Measurements from ENCODE around the gene RRP15. TPM values are rescaled to one million over a fixed set of nuclear protein-coding genes. Genes with fewer than 3 reads are reported as not detected.
A peak's percentile ranks its signal among the peaks of the same experiment; 100 is the strongest.

The RRP15 gene
- total and polyA plus RNA-seq, 2 donors (not counting 1 experiment from before 2014, with no cell fraction given), result 6.9 to 8.6 TPM

DNA sequence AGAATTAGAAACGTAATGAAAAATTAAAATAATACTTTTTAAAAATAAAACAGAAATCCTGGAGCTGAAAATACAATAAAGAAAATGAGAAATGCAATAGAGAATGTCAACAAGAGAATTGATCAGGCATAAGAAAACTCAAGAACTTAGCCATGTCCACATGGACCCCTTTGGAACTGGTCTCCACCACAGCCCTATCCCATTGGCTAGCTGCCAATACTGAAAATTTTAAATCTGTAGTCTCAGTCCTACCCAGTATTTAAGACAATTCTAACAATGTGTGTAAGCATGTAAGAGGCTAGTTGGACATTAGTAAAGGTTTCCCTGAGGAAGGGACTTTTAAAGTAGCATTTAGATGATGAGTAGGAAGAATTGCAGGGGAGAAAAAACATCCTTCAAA lies 25.8 kb upstream of the RRP15 start:
- H3K4me2 ChIP-seq (ENCODE audit: extremely low read depth, insufficient read depth, low read length), result no peak overlapping the region
- no peaks in the 10 kb centered on the region for H3K36me3 ChIP-seq (ENCODE audit: control insufficient read depth, insufficient read depth, low read length)
- no peaks in the 10 kb centered on the region for H4K20me1 ChIP-seq (ENCODE audit: control insufficient read depth, extremely low read depth, insufficient read depth, low read length)
- no peak overlapping the region for H2AFZ ChIP-seq (ENCODE audit: low read length)
- TF ChIP-seq EZH2 (IDR thresholded peaks at IDR 0.05; ENCODE audit: low read length, missing control alignments), result no peak
- TF ChIP-seq, protein P1, sequence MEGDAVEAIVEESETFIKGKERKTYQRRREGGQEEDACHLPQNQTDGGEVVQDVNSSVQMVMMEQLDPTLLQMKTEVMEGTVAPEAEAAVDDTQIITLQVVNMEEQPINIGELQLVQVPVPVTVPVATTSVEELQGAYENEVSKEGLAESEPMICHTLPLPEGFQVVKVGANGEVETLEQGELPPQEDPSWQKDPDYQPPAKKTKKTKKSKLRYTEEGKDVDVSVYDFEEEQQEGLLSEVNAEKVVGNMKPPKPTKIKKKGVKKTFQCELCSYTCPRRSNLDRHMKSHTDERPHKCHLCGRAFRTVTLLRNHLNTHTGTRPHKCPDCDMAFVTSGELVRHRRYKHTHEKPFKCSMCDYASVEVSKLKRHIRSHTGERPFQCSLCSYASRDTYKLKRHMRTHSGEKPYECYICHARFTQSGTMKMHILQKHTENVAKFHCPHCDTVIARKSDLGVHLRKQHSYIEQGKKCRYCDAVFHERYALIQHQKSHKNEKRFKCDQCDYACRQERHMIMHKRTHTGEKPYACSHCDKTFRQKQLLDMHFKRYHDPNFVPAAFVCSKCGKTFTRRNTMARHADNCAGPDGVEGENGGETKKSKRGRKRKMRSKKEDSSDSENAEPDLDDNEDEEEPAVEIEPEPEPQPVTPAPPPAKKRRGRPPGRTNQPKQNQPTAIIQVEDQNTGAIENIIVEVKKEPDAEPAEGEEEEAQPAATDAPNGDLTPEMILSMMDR (conservative IDR thresholded peaks at IDR 0.05 in 1 of 2, IDR thresholded peaks at IDR 0.05 in 1 of 2; ENCODE audit: low read depth in 1 of 2, low read length in 2 of 2), result no peak
- no peaks in the 10 kb centered on the region for H3K4me1 ChIP-seq (ENCODE audit: control insufficient read depth, extremely low read depth, insufficient read depth, low read length)
- H3K4me3 ChIP-seq (replicated peaks in 1 of 4; ENCODE audit: control extremely low read depth in 1 of 4, insufficient read depth in 1 of 4, low read depth in 3 of 4, low read length in 4 of 4), result no peak overlapping the region
- H3K79me2 ChIP-seq (ENCODE audit: control insufficient read depth, insufficient read depth, low read length), result no peaks in the 10 kb centered on the region
- no peaks in the 10 kb centered on the region for H3K9me3 ChIP-seq (ENCODE audit: control insufficient read depth, insufficient read depth, low read depth, low read length)
- no peak overlapping the region for H3K9ac ChIP-seq (ENCODE audit: insufficient read depth, low read length)
- no peak overlapping the region for H3K27ac ChIP-seq (ENCODE audit: insufficient read depth, low read length)
- H3K27me3 ChIP-seq (ENCODE audit: control insufficient read depth, insufficient read depth, low read length), result no peaks in the 10 kb centered on the region
- no peak for DNase-seq (ENCODE audit: low read depth in 2 of 2)

DNA sequence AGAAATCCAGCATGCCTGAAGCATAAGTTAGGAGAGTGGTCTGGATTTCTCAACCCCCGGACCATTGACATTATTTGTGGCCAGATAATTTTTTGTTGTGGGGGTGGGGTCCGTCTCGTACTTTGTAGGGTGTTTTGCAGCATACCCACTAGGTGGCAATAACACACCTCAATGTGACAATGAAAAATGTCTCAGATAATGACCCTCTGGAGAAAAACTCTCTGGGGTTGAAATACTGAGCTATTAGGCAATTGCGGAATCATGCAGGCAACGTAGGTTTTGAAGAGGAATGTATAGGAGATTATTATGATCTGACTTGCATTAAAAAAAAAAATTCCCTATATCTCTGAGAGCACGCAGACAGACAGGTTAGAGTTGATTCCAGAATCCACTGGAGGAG lies 25.3 kb upstream of the RRP15 start:
- no peak for TF ChIP-seq EZH2 (IDR thresholded peaks at IDR 0.05; ENCODE audit: low read length, missing control alignments)
- TF ChIP-seq, protein P1 (conservative IDR thresholded peaks at IDR 0.05 in 1 of 2, IDR thresholded peaks at IDR 0.05 in 1 of 2; ENCODE audit: low read depth in 1 of 2, low read length in 2 of 2), result no peak
- no peak overlapping the region for H3K9ac ChIP-seq (ENCODE audit: insufficient read depth, low read length)
- H4K20me1 ChIP-seq (ENCODE audit: control insufficient read depth, extremely low read depth, insufficient read depth, low read length), result no peaks in the 10 kb centered on the region
- peak in 1 of 2 donors; percentile 3 for DNase-seq (ENCODE audit: low read depth in 2 of 2)
- no peaks in the 10 kb centered on the region for H3K79me2 ChIP-seq (ENCODE audit: control insufficient read depth, insufficient read depth, low read length)
- no peak overlapping the region for H3K4me3 ChIP-seq (replicated peaks in 1 of 4; ENCODE audit: control extremely low read depth in 1 of 4, insufficient read depth in 1 of 4, low read depth in 3 of 4, low read length in 4 of 4)
- no peak overlapping the region for H3K4me2 ChIP-seq (ENCODE audit: extremely low read depth, insufficient read depth, low read length)
- no peaks in the 10 kb centered on the region for H3K36me3 ChIP-seq (ENCODE audit: control insufficient read depth, insufficient read depth, low read length)
- H2AFZ ChIP-seq (ENCODE audit: low read length), result no peak overlapping the region
- no peaks in the 10 kb centered on the region for H3K27me3 ChIP-seq (ENCODE audit: control insufficient read depth, insufficient read depth, low read length)
- no peaks in the 10 kb centered on the region for H3K4me1 ChIP-seq (ENCODE audit: control insufficient read depth, extremely low read depth, insufficient read depth, low read length)
- no peak overlapping the region for H3K27ac ChIP-seq (ENCODE audit: insufficient read depth, low read length)
- H3K9me3 ChIP-seq (ENCODE audit: control insufficient read depth, insufficient read depth, low read depth, low read length), result no peaks in the 10 kb centered on the region

DNA sequence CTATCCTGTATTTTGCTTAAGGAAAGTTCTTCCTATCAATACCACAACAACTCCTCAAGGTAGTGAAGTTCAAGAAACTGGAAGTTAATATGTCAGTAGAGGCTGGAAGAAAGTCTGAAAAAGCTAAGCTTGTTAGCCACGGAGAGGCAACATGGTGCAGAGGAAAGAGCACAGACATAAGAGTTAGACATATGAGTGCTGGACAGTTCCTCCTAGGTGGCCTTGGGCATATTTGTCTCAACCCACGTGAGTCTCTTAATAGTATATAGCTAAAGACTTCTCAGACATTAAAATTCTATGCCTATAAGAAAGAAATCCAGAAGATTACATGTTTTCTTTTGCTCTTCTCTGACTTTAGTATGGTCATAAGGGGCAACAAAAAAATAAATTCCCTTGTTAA lies 22.8 kb upstream of the RRP15 start:
- no peak for DNase-seq (ENCODE audit: low read depth in 2 of 2)
- Histone ChIP-seq H4K20me1 (ENCODE audit: control insufficient read depth, extremely low read depth, insufficient read depth, low read length) (no peaks in the 10 kb centered on the region), H3K9ac (ENCODE audit: insufficient read depth, low read length) (no peak overlapping the region), H3K79me2 (ENCODE audit: control insufficient read depth, insufficient read depth, low read length) (no peaks in the 10 kb centered on the region), H3K4me2 (ENCODE audit: extremely low read depth, insufficient read depth, low read length) (no peak overlapping the region), H3K4me3 (replicated peaks in 1 of 4; ENCODE audit: control extremely low read depth in 1 of 4, insufficient read depth in 1 of 4, low read depth in 3 of 4, low read length in 4 of 4) (no peak overlapping the region), H3K4me1 (ENCODE audit: control insufficient read depth, extremely low read depth, insufficient read depth, low read length) (no peaks in the 10 kb centered on the region), H3K36me3 (ENCODE audit: control insufficient read depth, insufficient read depth, low read length) (no peaks in the 10 kb centered on the region), H3K9me3 (ENCODE audit: control insufficient read depth, insufficient read depth, low read depth, low read length) (no peaks in the 10 kb centered on the region), H2AFZ (ENCODE audit: low read length) (no peak overlapping the region), H3K27ac (ENCODE audit: insufficient read depth, low read length) (no peak overlapping the region), H3K27me3 (ENCODE audit: control insufficient read depth, insufficient read depth, low read length) (no peaks in the 10 kb centered on the region)
- TF ChIP-seq, protein P1 (conservative IDR thresholded peaks at IDR 0.05 in 1 of 2, IDR thresholded peaks at IDR 0.05 in 1 of 2; ENCODE audit: low read depth in 1 of 2, low read length in 2 of 2), result no peak
- no peak for TF ChIP-seq EZH2 (IDR thresholded peaks at IDR 0.05; ENCODE audit: low read length, missing control alignments)
